Stimulated activated CD4-positive, alpha-beta T cell treated with anti-CD3 and anti-CD28 coated beads, Interleukin-12 subunit alpha, Interleukin-12 subunit beta, amount 100 ng/mL, for 4 hours (primary cell): ENCODE data around the gene TNFSF8.

Experiments used
- DNase-seq: peaks from one replicate; pipeline ENCODE4 v3.0.0-alpha.2; 2020

TNFSF8 gene

GRCh38 chr9:114902786-114903524 lies 27.4 kb downstream of the TNFSF8 start:
- no peak for DNase-seq

DNA sequence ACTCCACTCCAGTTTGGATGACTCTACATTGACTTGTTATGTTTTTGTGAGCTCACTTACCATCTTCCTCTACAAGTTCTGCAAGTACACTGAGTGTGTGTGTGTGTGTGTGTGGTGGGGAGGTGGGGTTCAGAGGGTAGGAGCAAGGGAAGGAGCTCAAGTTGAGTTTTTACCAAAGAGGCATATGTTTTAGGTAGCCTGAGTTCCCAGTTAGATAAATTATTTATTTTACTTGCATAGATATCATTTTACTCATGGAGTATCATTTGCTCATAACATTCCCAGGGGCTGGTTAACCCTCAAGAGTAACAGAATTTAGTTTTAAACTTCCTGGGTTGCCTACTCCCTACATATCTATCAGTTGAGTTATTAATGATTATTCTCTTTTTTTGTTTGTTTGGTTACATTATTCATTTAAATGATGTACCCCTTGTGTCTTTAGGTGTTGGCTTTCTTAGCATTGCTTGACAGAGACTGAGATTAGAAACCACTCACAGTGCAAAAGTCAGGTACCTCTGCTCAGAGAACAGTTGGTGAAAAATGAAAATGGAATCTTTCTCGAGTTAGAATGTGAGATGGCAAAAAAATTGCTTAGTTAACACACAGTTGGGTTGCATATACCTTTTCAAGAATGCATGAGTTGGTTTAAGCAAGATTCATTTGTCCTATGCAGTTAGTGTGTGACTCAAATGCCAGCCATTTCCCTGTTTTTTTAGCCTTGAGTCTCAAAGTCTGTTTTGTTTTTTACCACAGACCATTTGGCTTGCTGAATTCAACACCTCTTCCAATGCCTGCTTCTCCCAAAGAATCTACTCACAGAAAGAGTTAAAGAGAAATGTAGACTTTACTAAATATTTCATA lies 29.2 kb downstream of the TNFSF8 start:
- no peak for DNase-seq

GRCh38 chr9:114899995-114900394 lies 30.4 kb downstream of the TNFSF8 start:
- DNase-seq = no peak

DNA sequence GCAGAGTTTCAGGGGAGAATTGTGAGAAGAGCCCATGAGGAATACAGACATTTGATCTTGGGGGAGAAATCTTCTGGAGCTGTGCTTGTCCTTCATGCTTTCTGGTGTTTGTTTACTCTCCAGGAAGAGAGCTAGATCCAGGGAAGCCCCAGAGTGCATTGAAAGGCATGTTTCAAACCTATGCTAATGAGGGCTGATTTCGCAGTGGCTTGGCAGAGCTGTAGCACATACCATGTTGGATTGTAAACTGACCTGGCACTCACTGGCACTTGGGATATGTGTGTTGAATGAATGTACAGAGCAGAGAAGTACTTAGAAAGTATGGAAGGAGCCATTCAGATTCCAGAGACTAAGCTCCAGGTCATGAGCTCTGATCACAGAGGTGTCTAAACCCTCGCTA lies 30.9 kb downstream of the TNFSF8 start:
- no peak for DNase-seq

- DNase-seq = peak; percentile 56
Observed at GRCh38 chr9:114898741-114899140, 31.6 kb downstream of the TNFSF8 start.

GRCh38 chr9:114897196-114897595 lies 33.2 kb downstream of the TNFSF8 start:
- DNase-seq = no peak

GRCh38 chr9:114896344-114896743 lies 34.0 kb downstream of the TNFSF8 start:
- no peak for DNase-seq

DNA sequence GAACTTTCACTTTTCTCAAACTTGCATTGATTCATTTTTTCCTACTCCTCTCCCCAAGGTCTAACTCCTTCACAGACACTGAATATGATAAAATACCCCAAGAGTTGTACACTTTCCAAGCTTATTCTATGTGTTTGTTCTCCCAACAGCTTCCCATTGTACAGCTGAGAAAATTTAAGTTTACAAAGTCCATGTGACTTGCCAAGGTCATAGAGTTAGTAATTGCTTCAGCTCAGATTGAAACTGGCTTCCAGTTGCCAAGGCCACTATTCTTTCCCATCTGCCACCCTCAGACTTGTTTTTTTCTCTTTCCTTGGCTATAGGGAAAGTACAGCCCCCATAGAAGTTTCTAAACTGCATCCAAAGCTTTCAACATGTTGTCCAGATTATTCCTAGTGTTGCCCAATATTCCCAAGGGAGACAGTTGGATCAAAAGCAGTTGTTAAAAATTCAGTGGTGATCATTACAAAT lies 34.8 kb downstream of the TNFSF8 start:
- DNase-seq = no peak

GRCh38 chr9:114894609-114895433 lies 35.6 kb downstream of the TNFSF8 start:
- DNase-seq = no peak

GRCh38 chr9:114894206-114894605 lies 36.2 kb downstream of the TNFSF8 start:
- no peak for DNase-seq

DNA sequence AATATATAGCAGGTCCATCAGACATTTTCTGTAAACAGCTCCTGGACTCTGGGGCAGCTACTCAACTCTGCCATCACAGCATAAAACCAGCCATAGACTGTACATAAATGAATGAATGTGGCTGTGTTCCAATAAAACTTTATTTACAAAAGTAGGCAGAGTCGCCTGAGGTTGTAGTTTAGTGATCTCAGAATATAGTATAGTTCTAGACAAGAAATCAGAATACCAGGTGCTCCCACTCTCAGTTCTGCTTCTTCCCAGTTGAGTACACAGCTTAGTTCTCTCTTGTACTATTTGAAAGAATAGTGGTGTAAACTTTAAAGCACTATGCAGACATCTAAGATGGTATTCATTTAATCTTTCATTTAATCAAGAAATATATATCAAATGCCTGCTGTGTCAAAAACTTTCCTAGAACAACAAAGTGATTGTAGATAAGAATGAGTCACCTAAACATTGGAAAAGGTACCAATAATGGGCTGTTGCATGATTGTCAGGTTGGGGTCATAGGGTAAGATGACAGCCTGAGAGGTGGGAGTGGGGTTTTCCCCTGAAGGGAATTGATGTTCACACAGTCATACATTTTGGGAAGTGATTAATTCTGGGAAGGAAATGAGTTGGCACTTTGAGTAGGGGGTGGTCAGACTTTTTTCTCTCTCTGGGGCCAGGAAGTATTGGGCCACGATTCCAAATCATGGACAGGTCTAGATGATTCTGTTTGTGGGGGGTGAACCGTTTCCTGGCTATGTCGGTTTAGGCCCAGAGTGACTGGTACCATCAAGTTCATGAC lies 37.0 kb downstream of the TNFSF8 start:
- DNase-seq = no peak

- no peak for DNase-seq
Observed at GRCh38 chr9:114889802-114890224, 40.6 kb downstream of the TNFSF8 start.

- no peak for DNase-seq
Observed at GRCh38 chr9:114888607-114889006, 41.8 kb downstream of the TNFSF8 start.

- no peak for DNase-seq
Observed at GRCh38 chr9:114887963-114888362, 42.4 kb downstream of the TNFSF8 start.

- DNase-seq = no peak
Observed at GRCh38 chr9:114884787-114885452, 45.5 kb downstream of the TNFSF8 start.

DNA sequence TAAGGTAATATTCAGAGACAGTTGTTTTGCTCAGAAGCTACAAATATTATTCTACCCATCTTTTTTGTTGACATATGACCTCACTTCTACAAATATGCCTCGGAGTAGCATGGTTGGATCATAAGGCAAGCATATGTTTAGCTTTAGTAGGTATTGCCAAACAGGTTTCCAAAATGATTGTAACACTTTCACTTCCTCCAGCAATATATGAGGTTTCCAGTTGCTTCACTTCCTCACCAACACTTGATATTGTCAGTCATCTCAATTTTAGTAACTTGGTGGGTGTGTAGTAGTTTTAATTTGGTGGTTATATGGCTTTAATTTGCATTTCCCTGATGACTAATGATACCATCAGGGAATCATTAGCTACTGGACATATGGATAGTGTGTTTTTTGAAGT lies 46.7 kb downstream of the TNFSF8 start:
- DNase-seq = no peak

GRCh38 chr9:114880291-114880745 lies 50.1 kb downstream of the TNFSF8 start:
- DNase-seq = no peak

DNA sequence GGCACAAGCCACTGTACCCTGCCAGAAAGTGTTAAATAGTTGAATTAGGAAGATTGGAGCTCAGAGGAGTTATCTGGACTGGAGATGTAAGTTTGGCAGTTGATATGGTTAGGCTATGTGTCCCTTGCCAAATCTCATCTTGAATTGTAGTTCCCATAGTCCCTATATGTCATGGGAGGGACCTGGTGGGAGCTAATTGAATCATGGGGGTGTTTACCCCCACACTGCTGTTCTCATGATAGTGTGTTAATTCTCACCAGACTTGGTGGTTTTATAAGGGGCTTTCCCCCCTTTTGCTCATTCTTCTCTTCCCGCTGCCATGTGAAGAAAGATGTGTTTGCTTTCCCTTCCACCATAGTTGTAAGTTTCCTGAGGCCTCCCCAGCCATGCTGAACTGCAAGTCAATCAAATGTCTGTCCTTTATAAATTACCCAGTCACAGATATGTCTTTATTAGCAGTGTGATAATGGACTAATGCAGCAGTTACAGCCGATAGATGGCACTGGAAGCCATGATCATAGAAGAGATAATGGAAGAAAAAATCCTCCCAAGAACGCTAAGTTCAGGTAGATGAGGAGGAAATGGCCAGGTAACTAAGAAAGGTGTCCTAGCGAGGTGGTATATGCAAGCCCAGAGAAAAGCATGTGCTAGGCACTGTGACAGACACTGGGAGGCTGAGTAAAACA lies 51.4 kb downstream of the TNFSF8 start:
- no peak for DNase-seq

- no peak for DNase-seq
Observed at GRCh38 chr9:114869845-114870244, 60.5 kb downstream of the TNFSF8 start.

DNA sequence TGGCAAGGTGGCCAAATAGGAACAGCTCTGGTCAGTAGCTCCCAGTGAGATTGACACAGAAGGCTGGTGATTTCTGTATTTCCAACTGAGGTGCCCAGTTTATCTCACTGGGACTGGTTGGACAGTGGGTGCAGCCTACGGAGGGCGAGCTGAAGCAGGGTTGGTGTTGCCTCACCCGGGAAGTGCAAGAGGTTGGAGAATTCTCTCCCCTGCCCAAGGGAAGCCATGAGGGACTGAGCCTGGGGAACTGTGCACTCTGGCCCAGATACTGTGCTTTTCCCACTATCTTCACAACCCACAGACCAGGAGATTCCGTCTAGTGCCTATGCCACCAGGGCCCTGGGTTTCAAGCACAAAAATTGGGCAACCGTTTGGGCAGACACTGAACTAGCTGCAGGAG lies 61.0 kb downstream of the TNFSF8 start:
- DNase-seq = no peak

DNA sequence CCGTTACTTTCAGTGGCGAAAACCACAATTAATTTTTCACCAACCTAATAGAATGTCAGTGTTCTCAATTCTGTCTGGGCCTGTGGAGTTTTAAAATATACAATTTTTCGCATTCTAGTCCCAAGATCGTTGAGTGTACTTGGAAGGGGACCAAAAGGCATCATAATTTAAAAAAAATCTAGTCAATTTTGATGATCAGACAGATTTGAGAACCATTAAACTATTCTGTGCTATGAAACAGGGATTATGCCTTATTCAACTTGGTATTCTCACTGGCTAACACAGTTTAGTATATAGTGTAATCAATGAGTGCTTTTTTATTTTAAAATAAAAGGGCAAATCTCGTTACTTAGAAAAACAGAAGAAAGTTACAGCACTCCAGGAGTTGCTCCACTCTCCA lies 63.1 kb downstream of the TNFSF8 start:
- no peak for DNase-seq
